Fibroblast of villous mesenchyme (primary cell): ENCODE measurements around the gene ZC3H4. TPM values are rescaled to one million over a fixed set of nuclear protein-coding genes. Genes with fewer than 3 reads are reported as not detected.

ENCODE experiments used
- DNase-seq: peaks from one replicate; pipeline ENCODE4 v3.0.0-alpha.2; 2010; ENCODE audit warnings: low read depth
- H3K4me3 ChIP-seq: 2 replicates; pipeline ENCODE4 v1.5.1; 2011; ENCODE audit warnings: low read depth, mild to moderate bottlenecking, low read length
- total RNA-seq: library from RNA; depleted of rRNA; stranded (reverse); fragments of >200 nt; gene quantifications from 2 replicates; pipeline ENCODE4 v1.2.3, GENCODE V29; 2012
- TF ChIP-seq, protein P1 (sequence below): IDR thresholded peaks from 2 replicates; pipeline ENCODE4 v1.5.1; 2012; ENCODE audit warnings: low read depth, mild to moderate bottlenecking, low read length; ENCODE audit not compliant: insufficient read depth

Gene ZC3H4
- total RNA-seq, 1 donor: 16.0 TPM

DNA sequence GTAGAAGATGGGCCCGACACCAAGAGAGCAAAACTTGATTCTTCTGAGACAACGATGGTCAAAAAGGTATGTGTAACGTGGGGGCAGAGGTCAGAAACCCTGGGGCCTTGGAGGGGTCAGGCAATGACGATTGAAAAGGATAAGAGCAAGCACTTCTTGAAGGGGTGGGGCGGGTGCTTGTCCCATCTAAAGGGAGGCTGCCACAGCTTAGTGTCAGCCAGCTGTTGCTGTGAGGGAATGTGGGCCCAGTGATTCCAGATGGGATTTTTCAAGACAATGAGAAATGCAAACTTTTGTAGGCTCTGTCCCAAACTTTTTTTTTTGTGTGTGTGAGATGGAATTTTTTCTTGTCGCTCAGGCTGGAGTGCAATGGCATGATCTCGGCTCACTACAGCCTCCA, 41.6 kb upstream of the ZC3H4 start:
- no peak overlapping the region for H3K4me3 ChIP-seq
- DNase-seq: peak; percentile 37
- TF ChIP-seq, protein P1, sequence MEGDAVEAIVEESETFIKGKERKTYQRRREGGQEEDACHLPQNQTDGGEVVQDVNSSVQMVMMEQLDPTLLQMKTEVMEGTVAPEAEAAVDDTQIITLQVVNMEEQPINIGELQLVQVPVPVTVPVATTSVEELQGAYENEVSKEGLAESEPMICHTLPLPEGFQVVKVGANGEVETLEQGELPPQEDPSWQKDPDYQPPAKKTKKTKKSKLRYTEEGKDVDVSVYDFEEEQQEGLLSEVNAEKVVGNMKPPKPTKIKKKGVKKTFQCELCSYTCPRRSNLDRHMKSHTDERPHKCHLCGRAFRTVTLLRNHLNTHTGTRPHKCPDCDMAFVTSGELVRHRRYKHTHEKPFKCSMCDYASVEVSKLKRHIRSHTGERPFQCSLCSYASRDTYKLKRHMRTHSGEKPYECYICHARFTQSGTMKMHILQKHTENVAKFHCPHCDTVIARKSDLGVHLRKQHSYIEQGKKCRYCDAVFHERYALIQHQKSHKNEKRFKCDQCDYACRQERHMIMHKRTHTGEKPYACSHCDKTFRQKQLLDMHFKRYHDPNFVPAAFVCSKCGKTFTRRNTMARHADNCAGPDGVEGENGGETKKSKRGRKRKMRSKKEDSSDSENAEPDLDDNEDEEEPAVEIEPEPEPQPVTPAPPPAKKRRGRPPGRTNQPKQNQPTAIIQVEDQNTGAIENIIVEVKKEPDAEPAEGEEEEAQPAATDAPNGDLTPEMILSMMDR: no peak

DNA sequence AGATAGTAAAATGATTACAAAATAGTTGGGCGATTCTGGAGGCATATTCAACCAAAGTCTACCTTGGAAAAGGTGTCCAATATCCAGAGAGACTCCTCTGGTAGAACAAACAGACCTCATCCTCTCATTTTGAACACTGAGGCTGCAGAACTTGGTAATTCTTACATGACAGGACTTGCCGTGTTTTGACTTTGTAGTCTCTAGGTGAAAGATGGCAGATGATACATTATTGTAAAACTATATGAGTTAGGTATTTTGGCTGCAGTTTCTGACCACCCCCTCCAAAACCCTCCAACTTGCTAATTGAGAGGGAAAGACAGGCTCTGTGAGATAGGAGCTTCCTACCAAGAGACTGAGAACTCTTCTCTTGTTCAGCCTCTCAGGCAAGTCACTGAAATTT, 39.7 kb upstream of the ZC3H4 start:
- H3K4me3 ChIP-seq: no peak overlapping the region
- TF ChIP-seq, protein P1: no peak
- no peak for DNase-seq

DNA sequence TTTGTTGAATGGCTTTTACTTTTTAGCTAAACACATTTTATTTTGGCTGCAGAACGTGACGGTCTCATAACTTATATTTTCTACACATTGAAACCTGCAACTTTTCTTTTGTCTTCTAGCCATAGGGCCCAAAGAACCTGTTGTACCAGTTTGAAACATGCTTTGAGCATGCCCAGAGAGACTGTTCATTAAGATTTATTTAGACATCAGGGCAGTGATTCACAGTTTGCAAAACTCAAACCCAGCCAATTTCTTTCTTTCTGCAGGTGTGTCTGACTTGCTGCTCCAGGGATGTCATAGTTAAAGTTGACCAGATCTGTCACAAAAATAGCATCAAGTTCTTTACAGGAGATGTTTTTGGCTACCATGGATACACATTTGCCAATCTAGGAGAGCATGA, 39.1 kb upstream of the ZC3H4 start:
- TF ChIP-seq, protein P1: no peak
- no peak for DNase-seq
- no peak overlapping the region for H3K4me3 ChIP-seq

DNA sequence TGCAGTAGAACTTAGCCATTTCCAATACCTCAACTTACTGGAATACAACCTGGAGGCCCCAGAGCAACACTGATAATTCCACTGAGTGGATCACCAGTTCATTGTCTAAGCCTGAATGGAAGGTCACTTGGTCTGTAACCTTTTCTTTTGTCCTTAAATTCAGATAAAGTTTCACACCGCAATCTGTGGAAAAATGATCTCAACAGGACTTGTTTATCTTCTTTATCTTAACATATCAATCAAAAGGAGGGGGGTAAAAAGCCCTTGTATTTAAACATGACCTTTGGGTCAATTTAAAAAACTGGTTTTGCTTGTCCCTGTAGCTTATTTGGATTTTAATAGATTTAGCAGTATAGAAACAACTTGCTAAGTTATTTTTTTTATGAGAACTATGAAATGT, 38.6 kb upstream of the ZC3H4 start:
- TF ChIP-seq, protein P1: no peak
- DNase-seq: no peak
- no peak overlapping the region for H3K4me3 ChIP-seq

DNA sequence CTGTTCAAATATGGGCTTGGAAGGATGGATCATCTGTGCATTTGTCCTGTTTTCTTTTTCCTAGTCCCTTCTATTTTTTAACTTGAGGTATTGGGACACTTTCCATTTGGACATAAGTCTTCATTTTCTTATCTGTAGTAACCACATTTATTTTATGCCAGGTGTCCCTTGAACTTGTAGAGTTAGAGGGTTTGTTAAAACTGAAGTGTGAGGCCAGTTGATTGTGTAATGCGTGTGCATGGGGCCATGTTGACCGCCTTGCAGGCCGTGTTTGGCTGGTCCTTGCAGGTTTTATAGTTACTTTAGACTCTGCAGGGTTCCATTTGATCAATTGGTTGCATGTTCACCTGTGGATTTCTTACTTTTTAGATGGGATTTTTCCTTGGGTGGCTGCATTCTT, 38.1 kb upstream of the ZC3H4 start:
- DNase-seq: no peak
- TF ChIP-seq, protein P1: no peak
- no peak overlapping the region for H3K4me3 ChIP-seq

DNA sequence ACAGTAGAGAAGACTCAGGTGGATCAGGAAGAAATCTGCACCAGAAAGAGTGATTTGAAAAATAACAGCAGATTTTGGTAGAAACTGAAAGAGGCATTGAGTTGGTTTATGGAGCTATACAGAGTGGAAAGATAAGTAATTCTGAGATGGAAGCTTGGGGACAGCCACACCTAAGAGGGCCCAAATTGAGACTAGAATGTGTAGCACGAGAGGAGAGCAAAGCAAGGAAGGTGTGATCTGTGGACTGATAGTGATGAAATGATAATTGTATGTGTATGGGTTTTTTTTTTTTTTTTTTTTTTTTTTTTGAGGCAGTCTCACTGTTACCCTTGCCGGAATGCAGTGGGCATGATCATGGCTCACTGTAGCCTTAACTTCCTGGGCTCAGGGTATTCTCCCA, 33.3 kb upstream of the ZC3H4 start:
- H3K4me3 ChIP-seq: no peak overlapping the region
- no peak for DNase-seq
- TF ChIP-seq, protein P1: no peak
